ENCODE results near the gene SLC43A3. TPM values are rescaled to one million over a fixed set of nuclear protein-coding genes. Genes with fewer than 3 reads are reported as not detected.

The SLC43A3 gene
- total and polyA plus RNA-seq, 2 of the 4 experiments (the other 2 are of a cell fraction): 12.7 to 21.1 TPM

GRCh38 chr11:57391539-57391938 is 35.4 kb downstream of the SLC43A3 start:
- no peak overlapping the region for H3K23ac ChIP-seq (ENCODE audit: low read depth, low read length)

More at GRCh38 chr11:57391539-57391938, 35.4 kb downstream of the SLC43A3 start:
- no peak overlapping the region for H3K27ac ChIP-seq (ENCODE audit: insufficient read depth, low read length)
- H2BK20ac ChIP-seq (ENCODE audit: low read depth, low read length): no peak overlapping the region
- no peak overlapping the region for H3K4ac ChIP-seq (ENCODE audit: low read depth, low read length)
- H4K5ac ChIP-seq (ENCODE audit: low read depth, low read length): no peak overlapping the region
- H3K56ac ChIP-seq (ENCODE audit: extremely low read depth, insufficient read depth, low read length): no peak overlapping the region
- no peak overlapping the region for H2BK15ac ChIP-seq (ENCODE audit: low read depth, low read length)
- dilution Hi-C loops (cut with HindIII; ENCODE audit: low sequenced_read_pairs, unreplicated experiment): no loop called here
- CTCF ChIA-PET: no interaction called here
- H3K79me1 ChIP-seq (ENCODE audit: low read depth in 1 of 2, low read length in 2 of 2): no peaks in the 10 kb centered on the region
- no peak overlapping the region for H3K14ac ChIP-seq (replicated peaks; ENCODE audit: low read depth, low read length)
- WGBS, 2 experiments (ENCODE audit: extremely low coverage in 2 of 2, insufficient read length in 1 of 2): no CpG with 5 or more reads among the region's 2 CpGs
- H3K18ac ChIP-seq (ENCODE audit: low read depth, low read length): no peak overlapping the region
- peaks cover 45% of the 10 kb centered on the region for H3K27me3 ChIP-seq (ENCODE audit: control insufficient read depth, insufficient read depth, low read length)
- no peaks in the 10 kb centered on the region for H3K9me1 ChIP-seq (ENCODE audit: insufficient read depth, low read length)
- DNase-seq (no peak), ATAC-seq (ENCODE audit: low read depth) (no peak)
- POLR2A ChIA-PET (ENCODE audit: unreplicated experiment): no interaction called here
- no peak overlapping the region for H4K91ac ChIP-seq (ENCODE audit: insufficient read depth, low read depth, low read length)
- no peaks in the 10 kb centered on the region for H3K9me3 ChIP-seq (ENCODE audit: control insufficient read depth, insufficient read depth, low read length)
- TF ChIP-seq RFX5 (IDR thresholded peaks at IDR 0.05; ENCODE audit: low read depth, low read length) (no peak), CTCF (conservative IDR thresholded peaks at IDR 0.05; ENCODE audit: low read depth, low read length) (no peak), CHD1 (IDR thresholded peaks at IDR 0.05; ENCODE audit: low read depth, low read length) (no peak), FOS (IDR thresholded peaks at IDR 0.05; ENCODE audit: low read depth, low read length) (no peak), RAD21 (IDR thresholded peaks at IDR 0.05; ENCODE audit: low read length) (no peak), MAFK (IDR thresholded peaks at IDR 0.05; ENCODE audit: low read depth, low read length) (no peak), NFE2L2 (IDR thresholded peaks at IDR 0.05; ENCODE audit: low read depth, low read length) (no peak), MAZ (IDR thresholded peaks at IDR 0.05; ENCODE audit: borderline replicate concordance, low read depth, low read length) (no peak), CEBPB (IDR thresholded peaks at IDR 0.05; ENCODE audit: low read depth, low read length) (no peak), POLR2A (IDR thresholded peaks at IDR 0.05; ENCODE audit: low read depth, low read length) (no peak), BHLHE40 (IDR thresholded peaks at IDR 0.05; ENCODE audit: low read depth, low read length) (no peak), SMC3 (IDR thresholded peaks at IDR 0.05; ENCODE audit: low read depth, low read length) (no peak)
- intact Hi-C loops (cut with micrococcal nuclease): no loop called here
- no peak overlapping the region for H2BK120ac ChIP-seq (ENCODE audit: low read depth, low read length)
- no peak overlapping the region for H2AK9ac ChIP-seq (replicated peaks; ENCODE audit: low read depth, low read length, poor library complexity)
- no peak overlapping the region for H2AK5ac ChIP-seq (ENCODE audit: low read depth, low read length)
- H3K4me3 ChIP-seq (ENCODE audit: insufficient read depth, low read depth, low read length): no peak overlapping the region
- no peak overlapping the region for H3K9ac ChIP-seq (ENCODE audit: low read depth, low read length)
- in situ Hi-C loops (cut with MboI; ENCODE audit: low sequenced_read_pairs): no loop called here
- H4K20me1 ChIP-seq (ENCODE audit: insufficient read depth, low read length): no peaks in the 10 kb centered on the region; the same call in 1 of the 2 replicates
- H3K4me2 ChIP-seq (ENCODE audit: low read depth, low read length): no peak overlapping the region
- BruUV-seq (replicated peaks): no TSS peak
- H2AFZ ChIP-seq (replicated peaks; ENCODE audit: low read length, poor library complexity): no peak overlapping the region
- H2BK5ac ChIP-seq (ENCODE audit: low read depth, low read length, poor library complexity, severe bottlenecking): no peak overlapping the region
- no peaks in the 10 kb centered on the region for H3K36me3 ChIP-seq (ENCODE audit: control insufficient read depth, insufficient read depth, low read length)
- H3K4me1 ChIP-seq (ENCODE audit: control insufficient read depth, insufficient read depth, low read length): no peaks in the 10 kb centered on the region
- no peak overlapping the region for H4K8ac ChIP-seq (ENCODE audit: low read depth in 2 of 2, low read length in 2 of 2)

All from IMR-90 (cell line).